HepG2 (cell line): ENCODE results near the gene RTP3. TPM values are rescaled to one million over a fixed set of nuclear protein-coding genes. Genes with fewer than 3 reads are reported as not detected.

Experiments used
- ATAC-seq: fragments of 200-7000 bp; cut with Tn5 transposase; 3 replicates; pipeline ENCODE4 v1.9.1; 2020; ENCODE audit warnings: mild to moderate bottlenecking, moderate library complexity
- BruUV-seq: library from RNA; stranded (reverse); fragments of 400-500 nt; replicated peaks from 2 replicates; lab custom pipeline; 2021; lab: Mats Ljungman, UMichigan
- CTCF ChIA-PET: fragments of 300-600 bp; formaldehyde crosslinking; extraction: SDS; loops from one replicate; lab custom pipeline; 2021; ENCODE audit warnings: low total read pairs, inconsistent platforms, low intra/inter-chr PET ratio; lab: Yijun Ruan, JAX
- POLR2A ChIA-PET: fragments of 350-600 bp; sonication (Branson Sonifier 250); formaldehyde crosslinking; loops from one replicate; lab custom pipeline; 2020; ENCODE audit warnings: antibody characterized with exemption, inconsistent platforms; lab: Yijun Ruan, JAX
- DNase-seq: peaks from one replicate; pipeline ENCODE4 v3.0.0-alpha.2; 2015; ENCODE audit warnings: low spot score
- FAIRE-seq: peaks from 3 replicates; lab custom pipeline; 2011; peaks lifted over from hg19 to GRCh38; lab: Jason Lieb, UNC
- H2AFZ ChIP-seq: one replicate; pipeline ENCODE4 v1.6.1; 2011; ENCODE audit warnings: low read length, inconsistent platforms
- H3K27ac ChIP-seq: fragments of 300-600 bp; 3 replicates; pipeline ENCODE4 v1.8.0; 2011; ENCODE audit warnings: mixed run types, mild to moderate bottlenecking, mixed read lengths, low read length, inconsistent platforms; ENCODE audit not compliant: insufficient read depth; ENCODE audit errors: extremely low read length
- H3K27me3 ChIP-seq, 2 experiments: fragments of 200-600 bp in 1 of 2; 2 replicates in 1 of 2; 3 replicates in 1 of 2; pipeline versions ENCODE4 v1.6.0 to v1.8.0; 2011; ENCODE audit warnings: low read length in 2 of 2, mild to moderate bottlenecking in 2 of 2, moderate library complexity in 2 of 2, inconsistent platforms in 1 of 2; ENCODE audit not compliant: insufficient read depth in 2 of 2, control insufficient read depth in 1 of 2
- H3K36me3 ChIP-seq, 2 experiments: fragments of 200-600 bp in 1 of 2; replicated peaks in 1 of 2; 2 replicates in 1 of 2; 3 replicates in 1 of 2; pipeline versions ENCODE4 v1.5.1 to v1.8.0; 2011; ENCODE audit warnings: low read length in 2 of 2, inconsistent platforms in 1 of 2; ENCODE audit not compliant: insufficient read depth in 2 of 2, control insufficient read depth in 1 of 2
- H3K4me1 ChIP-seq: 2 replicates; pipeline ENCODE4 v1.5.1; 2012; ENCODE audit warnings: low read length, inconsistent platforms; ENCODE audit not compliant: insufficient read depth
- H3K4me2 ChIP-seq: 2 replicates; pipeline ENCODE4 v1.6.0; 2011; ENCODE audit warnings: low read depth, low read length, inconsistent platforms
- H3K4me3 ChIP-seq, 3 experiments: fragments of 200-600 bp in 1 of 3; sonication (generic), shearing (Covaris generic) in 1 of 3; replicated peaks in 1 of 3; 2 replicates each; pipeline ENCODE4 v1.5.1; 2011 to 2016; ENCODE audit warnings: low read length in 3 of 3, inconsistent platforms in 2 of 3, low read depth in 2 of 3, mild to moderate bottlenecking in 2 of 3, control low read depth in 1 of 3, mixed read lengths in 1 of 3; ENCODE audit not compliant: insufficient read depth in 1 of 3
- H3K79me2 ChIP-seq: one replicate; pipeline ENCODE4 v1.6.1; 2011; ENCODE audit warnings: low read length, inconsistent platforms; ENCODE audit not compliant: insufficient read depth
- H3K9ac ChIP-seq: 2 replicates; pipeline ENCODE4 v1.6.0; 2011; ENCODE audit warnings: mild to moderate bottlenecking, low read depth, low read length, inconsistent platforms; ENCODE audit not compliant: insufficient read depth
- H3K9me3 ChIP-seq: 2 replicates; pipeline ENCODE4 v1.5.1; 2012; ENCODE audit warnings: mild to moderate bottlenecking, low read length
- H4K20me1 ChIP-seq: 2 replicates; pipeline ENCODE4 v1.6.0; 2011; ENCODE audit warnings: inconsistent platforms, mild to moderate bottlenecking, low read length, moderate library complexity; ENCODE audit not compliant: insufficient read depth
- ARID5B ChIP-seq: IDR thresholded peaks from 2 replicates; pipeline ENCODE4 v1.4.0; 2020; ENCODE audit warnings: mild to moderate bottlenecking, missing genetic modification reagents
- CREB1 ChIP-seq, 2 experiments: fragments of 450-650 bp in 1 of 2; IDR thresholded peaks; 2 replicates each; pipeline ENCODE4 v1.6.1; 2016 to 2017; ENCODE audit warnings: control low read depth in 1 of 2, mild to moderate bottlenecking in 1 of 2, missing compliant biosample characterization in 1 of 2, missing genetic modification characterization in 1 of 2
- ETV6 ChIP-seq: sonication (generic); formaldehyde crosslinking; conservative IDR thresholded peaks from 2 replicates; pipeline ENCODE4 v1.4.0; 2020; ENCODE audit warnings: missing genetic modification reagents
- GTF2F1 ChIP-seq: fragments of 150-350 bp; IDR thresholded peaks from 2 replicates; pipeline ENCODE4 v1.6.1; 2014; ENCODE audit warnings: low read length
- KDM4B ChIP-seq: sonication (generic); formaldehyde crosslinking; IDR thresholded peaks from 2 replicates; pipeline ENCODE4 v1.4.0; 2020; ENCODE audit warnings: missing genetic modification reagents
- ZFP62 ChIP-seq: sonication (generic); formaldehyde crosslinking; IDR thresholded peaks from 2 replicates; pipeline ENCODE4 v1.4.0; 2020; ENCODE audit warnings: missing genetic modification reagents
- WGBS: methylation state at CpG from one replicate; pipeline ENCODE4 v1.1.6; 2017; ENCODE audit warnings: low lambda C conversion rate; 5-methylcytosine and 5-hydroxymethylcytosine counted together
- in situ Hi-C: cut with HindIII; loops from 2 replicates; pipeline ENCODE4 v1.10.0; 2017; ENCODE audit warnings: low pct_unique_long_range_greater_than_20kb; ENCODE audit not compliant: extremely low pct_ligation_motif_present
- intact Hi-C: fragments of 100-400 bp; cut with micrococcal nuclease; formaldehyde crosslinking; loops from one replicate; pipeline ENCODE4 v1.10.0; 2022; ENCODE audit not compliant: unreplicated experiment
- polyA plus RNA-seq, 8 experiments: library from polyadenylated mRNA; depleted of rRNA in 3 of 8; stranded (reverse) in 7 of 8; unstranded in 1 of 8; fragments of >200 nt; fragmentation: Illumina TruSeq in 4 of 8; extraction: Trizol in 4 of 8; gene quantifications; 2 replicates each; pipeline versions ENCODE4 v1.2.1 to v1.2.3, GENCODE V29; 2011 to 2016; ENCODE audit warnings: low read depth in 4 of 8, missing spikeins in 1 of 8, mixed read lengths in 1 of 8; ENCODE audit not compliant: insufficient read depth in 1 of 8
- total RNA-seq, 5 experiments: library from RNA; depleted of rRNA; stranded (reverse); fragments of >200 nt; fragmentation: Illumina TruSeq; extraction: Trizol; gene quantifications; 2 replicates each; pipeline ENCODE4 v1.2.3, GENCODE V29; 2016; ENCODE audit warnings: low read depth in 1 of 5

The RTP3 gene
- total and polyA plus RNA-seq, 2 of the 13 experiments (the other 11 are each of a cell fraction or from before 2014, with no cell fraction given), result 0.09 TPM; not detected in 1

- TF ChIP-seq ARID5B (CRISPR knock-in tag), result no peak
- TF ChIP-seq KDM4B (CRISPR knock-in tag), result no peak
- TF ChIP-seq ETV6 (CRISPR knock-in tag), result no peak
- TF ChIP-seq ZFP62 (CRISPR knock-in tag), result no peak
These were observed 8.8 kb downstream of the RTP3 start (continued) for GRCh38 chr3:46506526-46506925.

- no TSS peak for BruUV-seq
- no peaks in the 10 kb centered on the region for H3K9me3 ChIP-seq
- in situ Hi-C loops (no loop called here), intact Hi-C loops (no loop called here)
- ChIA-PET CTCF (no interaction called here), POLR2A (no interaction called here)
- no peaks in the 10 kb centered on the region for H3K4me1 ChIP-seq
- no peak overlapping the region for H3K27ac ChIP-seq
- no peaks in the 10 kb centered on the region for H3K79me2 ChIP-seq
- H3K4me2 ChIP-seq, result no peak overlapping the region
- no peak overlapping the region for H3K9ac ChIP-seq
- H3K4me3 ChIP-seq, result no peak overlapping the region
- peaks cover 0 to 2% of the 10 kb centered on the region in 2 experiments; a peak in 2 of 5 replicates for H3K27me3 ChIP-seq
- DNase-seq, result no peak
- no peaks in the 10 kb centered on the region for H3K36me3 ChIP-seq
- no peaks in the 10 kb centered on the region for H4K20me1 ChIP-seq
- no peak for ATAC-seq
- FAIRE-seq, result no peak
- WGBS, result 53% methylated on average over 4 of the region's 4 CpGs
- TF ChIP-seq CREB1 (IDR thresholded peaks at IDR 0.05) (peak; percentile 62), CREB1 (CRISPR knock-in tag; IDR thresholded peaks at IDR 0.05) (no peak), GTF2F1 (no peak)
- no peak overlapping the region for H2AFZ ChIP-seq
These were observed 11.2 kb downstream of the RTP3 start for GRCh38 chr3:46508850-46509591.
